ENCODE data around the gene RUNX1.
"Not testable (repeated sequence)": the region's sequence is repeated elsewhere in the genome, so short reads cannot be mapped to it uniquely, and the experiment has no call there.

The RUNX1 gene

GRCh38 chr21:34806423-34806822, 242.7 kb downstream of the RUNX1 start:
- DNase-seq (ENCODE audit: low read depth) = no peak

GRCh38 chr21:34805157-34805556, 243.9 kb downstream of the RUNX1 start:
- no peak for DNase-seq (ENCODE audit: low read depth)

DNA sequence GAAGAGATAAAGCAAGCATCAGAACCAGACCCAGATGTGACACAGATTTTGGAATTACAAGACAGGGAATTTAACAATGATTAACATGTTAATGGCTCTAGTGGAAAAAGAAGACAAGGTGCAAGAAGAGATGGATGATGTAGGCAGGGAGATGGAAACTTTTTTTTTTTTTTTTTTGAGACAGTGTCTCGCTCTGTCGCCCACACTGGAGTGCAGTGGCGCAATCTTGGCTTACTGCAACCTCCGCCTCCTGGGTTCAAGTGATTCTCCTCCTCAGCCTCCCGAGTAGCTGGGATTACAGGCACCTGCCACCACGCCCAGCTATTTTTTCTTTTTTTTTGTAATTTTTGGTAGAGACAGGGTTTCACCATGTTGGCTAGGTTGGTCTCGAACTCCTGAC, 244.5 kb downstream of the RUNX1 start:
- DNase-seq (ENCODE audit: low read depth) = not testable (repeated sequence)

GRCh38 chr21:34803782-34804370, 245.2 kb downstream of the RUNX1 start:
- no peak for DNase-seq (ENCODE audit: low read depth)

DNA sequence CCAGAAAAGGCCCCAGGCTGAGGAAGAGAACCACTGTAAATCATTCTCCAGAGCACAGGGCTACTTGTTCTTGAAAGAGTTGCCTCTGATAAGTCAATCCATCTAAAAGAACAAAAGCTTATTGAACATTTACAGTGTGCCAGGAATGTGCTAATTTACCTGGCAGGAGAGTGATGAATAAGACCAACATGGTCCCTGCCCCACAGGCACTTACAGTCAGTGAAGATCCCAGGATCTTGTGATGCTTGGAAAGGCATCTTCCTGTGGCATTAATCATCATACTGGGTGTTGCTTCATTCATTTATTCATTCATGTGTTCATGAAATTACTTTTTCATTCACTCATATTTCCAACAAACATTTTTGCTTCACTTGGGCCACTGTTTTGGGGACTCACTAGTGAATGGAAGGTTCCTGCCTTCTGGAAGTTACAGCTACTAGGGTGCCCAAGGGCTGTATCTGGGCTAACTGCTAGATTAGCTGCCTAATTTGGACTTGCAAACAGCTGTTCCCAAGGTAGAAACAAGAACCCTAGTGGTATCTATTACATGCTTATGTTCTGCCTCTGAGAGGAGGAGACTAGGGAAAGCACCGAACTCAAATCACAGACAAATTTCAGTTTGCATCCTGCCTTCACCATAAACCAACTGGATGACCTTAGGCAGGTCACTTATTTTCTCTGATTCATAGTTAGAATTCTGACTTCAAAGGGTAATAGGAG, 246.8 kb downstream of the RUNX1 start:
- no peak for DNase-seq (ENCODE audit: low read depth)

- DNase-seq (ENCODE audit: low read depth) = no peak
These were observed 247.5 kb downstream of the RUNX1 start for GRCh38 chr21:34801519-34802132.

- no peak for DNase-seq (ENCODE audit: low read depth)
These were observed 248.1 kb downstream of the RUNX1 start for GRCh38 chr21:34800797-34801518.

DNA sequence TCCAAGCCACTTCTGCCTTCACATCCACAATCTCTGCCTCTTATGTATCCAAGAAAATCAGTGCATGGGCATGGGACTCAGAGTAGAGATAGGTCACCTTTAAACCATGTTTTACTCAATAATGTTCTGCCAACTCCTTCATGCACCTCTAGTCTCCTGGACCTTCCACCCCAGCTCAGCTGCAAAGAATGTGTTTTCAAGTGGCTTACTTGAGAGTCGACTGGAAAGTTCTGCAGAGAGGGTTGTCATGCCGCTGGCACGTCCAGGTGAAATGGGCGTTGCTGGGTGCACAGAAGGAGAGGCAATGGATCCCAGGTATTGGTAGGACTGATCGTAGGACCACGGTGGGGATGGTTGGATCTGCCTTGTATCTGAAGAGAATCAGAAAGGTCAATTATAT, 250.0 kb downstream of the RUNX1 start:
- DNase-seq (ENCODE audit: low read depth) = no peak

- DNase-seq (ENCODE audit: low read depth) = no peak
These were observed 251.1 kb downstream of the RUNX1 start for GRCh38 chr21:34797921-34798535.

- DNase-seq (ENCODE audit: low read depth) = no peak
These were observed 251.9 kb downstream of the RUNX1 start for GRCh38 chr21:34797201-34797525.

DNA sequence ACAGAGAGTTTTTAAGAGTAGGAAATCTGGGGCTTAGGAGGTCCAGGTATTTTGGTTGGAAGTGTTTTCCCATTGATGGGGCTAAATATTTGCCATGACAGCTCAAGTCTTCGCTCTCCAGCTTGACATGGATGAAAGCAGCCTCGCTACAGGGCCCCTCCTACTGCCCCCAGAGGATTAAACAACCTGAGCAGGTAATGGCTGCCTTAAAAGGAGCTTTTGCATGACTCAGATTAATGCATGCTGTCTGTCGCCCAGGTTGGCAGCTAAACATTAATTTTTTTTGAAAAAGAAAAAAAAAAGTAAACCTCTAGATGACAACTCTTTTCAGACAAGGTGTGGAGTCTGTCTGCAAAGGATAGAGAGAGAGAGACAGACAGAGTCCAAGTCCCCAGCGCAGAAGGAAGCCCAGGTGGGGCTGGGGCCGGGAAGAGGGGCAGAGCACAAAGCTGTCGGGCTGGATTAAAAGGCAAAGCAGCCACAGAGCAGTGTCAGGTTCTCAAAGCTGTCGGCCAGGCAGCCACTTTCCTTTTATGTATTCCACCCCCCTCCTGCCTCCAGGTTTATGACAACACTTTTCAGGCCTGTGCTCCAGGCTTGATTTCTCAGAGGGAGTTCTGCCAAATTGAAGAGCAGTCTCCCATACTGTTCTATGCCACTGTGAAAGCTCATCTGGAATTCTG, 252.4 kb downstream of the RUNX1 start:
- no peak for DNase-seq (ENCODE audit: low read depth)

- no peak for DNase-seq (ENCODE audit: low read depth)
These were observed 253.4 kb downstream of the RUNX1 start for GRCh38 chr21:34795548-34796180.

DNA sequence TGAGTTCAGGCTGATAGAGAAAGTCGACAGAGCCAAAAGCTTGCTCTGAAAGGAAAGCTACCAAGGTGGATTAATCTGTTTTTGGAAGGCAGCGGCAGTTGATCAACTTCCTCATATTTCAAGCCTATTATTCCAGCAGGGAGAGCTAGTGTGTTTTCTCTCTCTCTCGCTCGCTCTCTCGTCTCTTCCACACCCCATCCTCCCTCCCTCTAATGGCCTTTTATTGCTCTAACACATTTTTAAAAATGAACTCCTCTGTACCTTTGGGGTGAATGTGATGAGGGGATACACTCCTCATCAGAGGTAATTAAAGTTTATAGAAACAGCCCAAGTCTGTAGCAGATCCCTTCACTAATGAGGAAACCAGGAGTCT, 253.9 kb downstream of the RUNX1 start:
- no peak for DNase-seq (ENCODE audit: low read depth)

DNA sequence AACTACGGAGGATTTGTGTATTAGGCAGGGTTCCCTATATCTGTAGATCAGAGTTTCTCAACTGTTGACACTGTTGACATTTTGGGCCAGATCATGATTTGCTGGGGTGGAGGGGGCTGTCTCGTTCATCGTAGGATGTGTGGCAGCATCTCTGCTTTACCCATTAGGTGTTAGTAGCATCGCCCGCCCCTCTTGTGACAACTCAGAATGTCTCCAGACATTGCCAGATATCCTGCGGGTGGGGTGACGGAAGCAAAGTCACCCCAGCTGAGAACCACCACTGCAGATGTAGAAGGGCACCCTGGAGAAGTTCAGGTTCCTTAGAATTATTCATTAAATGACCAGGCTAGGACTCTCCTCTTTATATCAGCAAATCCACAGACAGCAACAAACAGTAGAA, 254.4 kb downstream of the RUNX1 start:
- no peak for DNase-seq (ENCODE audit: low read depth)

DNA sequence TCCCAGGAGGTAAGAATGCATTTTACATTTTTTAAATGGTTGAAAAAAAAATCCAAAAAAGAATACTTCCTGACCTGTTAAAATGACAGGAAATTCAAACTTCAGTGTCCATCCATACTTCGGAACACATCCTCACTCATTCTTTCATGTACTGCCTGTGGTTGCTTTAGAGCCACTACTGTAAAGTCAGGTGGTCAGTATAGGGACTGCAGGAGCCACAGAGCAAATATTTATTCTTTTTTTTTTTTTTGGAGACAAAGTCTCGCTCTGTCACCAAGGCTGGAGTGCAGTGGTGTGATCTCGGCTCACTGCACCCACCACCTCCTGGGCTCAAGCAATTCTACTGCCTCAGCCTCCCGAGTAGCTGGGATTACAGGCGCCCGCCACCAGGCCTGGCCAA, 255.6 kb downstream of the RUNX1 start:
- DNase-seq (ENCODE audit: low read depth) = no peak

DNA sequence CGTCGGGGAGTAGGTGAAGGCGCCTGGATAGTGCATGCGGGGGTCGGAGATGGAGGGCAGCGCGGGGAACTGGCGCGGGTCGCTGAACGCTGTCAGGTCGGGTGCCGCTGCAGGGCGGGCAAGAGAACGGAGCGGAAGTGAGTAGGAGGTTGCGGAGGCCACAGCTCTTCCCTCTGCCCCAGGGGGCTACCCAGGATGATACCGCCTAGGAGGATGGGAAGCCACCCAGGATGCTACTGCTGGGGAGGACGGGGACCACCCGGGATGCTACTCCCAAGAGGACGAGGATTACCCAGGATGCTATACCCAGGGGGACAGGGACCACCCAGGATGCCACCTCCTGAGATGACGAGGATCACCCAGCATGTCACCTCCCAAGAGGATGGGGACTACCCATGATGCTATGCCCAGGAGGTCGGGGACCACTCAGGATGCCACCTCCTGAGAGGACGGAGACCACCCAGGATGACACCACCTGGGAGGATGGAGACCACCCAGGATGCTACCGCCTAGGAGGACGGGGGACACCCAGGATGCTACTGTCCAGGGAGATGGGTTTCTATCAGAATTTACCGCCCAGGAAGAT, 256.5 kb downstream of the RUNX1 start:
- no peak for DNase-seq (ENCODE audit: low read depth)

DNA sequence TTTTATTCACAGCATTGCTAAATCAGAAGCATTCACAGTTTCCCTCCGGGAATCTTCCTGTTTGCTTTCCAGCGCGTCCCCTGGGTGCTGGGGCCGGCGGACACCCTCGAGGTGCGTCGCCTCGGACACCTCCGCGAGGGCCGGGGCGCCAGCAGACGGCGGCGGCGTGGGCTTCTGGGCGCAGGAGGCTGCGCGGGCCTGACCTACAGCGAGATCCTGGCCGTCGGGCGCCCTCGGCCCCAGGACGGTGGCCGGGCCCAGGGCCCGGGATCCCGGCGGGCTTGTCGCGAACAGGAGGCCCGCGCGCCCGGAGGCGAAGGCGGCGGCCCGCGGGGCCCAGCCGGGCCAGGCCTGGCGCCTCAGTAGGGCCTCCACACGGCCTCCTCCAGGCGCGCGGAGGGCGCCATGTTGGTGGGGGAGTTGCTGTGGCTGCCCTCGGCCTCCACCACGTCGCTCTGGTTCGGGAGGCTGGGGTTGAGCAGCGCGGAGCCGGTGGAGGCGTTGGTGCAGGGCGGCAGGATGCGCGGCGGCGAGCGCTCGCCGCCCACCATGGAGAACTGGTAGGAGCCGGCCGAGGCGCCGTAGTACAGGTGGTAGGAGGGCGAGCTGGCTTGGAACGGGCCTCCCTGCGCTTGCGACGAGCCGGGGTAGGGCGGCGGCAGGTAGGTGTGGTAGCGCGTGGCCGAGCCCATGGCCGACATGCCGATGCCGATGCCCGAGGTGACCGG, 257.2 kb downstream of the RUNX1 start:
- no peak for DNase-seq (ENCODE audit: low read depth)

GRCh38 chr21:34790834-34791233, 258.3 kb downstream of the RUNX1 start:
- no peak for DNase-seq (ENCODE audit: low read depth)

DNA sequence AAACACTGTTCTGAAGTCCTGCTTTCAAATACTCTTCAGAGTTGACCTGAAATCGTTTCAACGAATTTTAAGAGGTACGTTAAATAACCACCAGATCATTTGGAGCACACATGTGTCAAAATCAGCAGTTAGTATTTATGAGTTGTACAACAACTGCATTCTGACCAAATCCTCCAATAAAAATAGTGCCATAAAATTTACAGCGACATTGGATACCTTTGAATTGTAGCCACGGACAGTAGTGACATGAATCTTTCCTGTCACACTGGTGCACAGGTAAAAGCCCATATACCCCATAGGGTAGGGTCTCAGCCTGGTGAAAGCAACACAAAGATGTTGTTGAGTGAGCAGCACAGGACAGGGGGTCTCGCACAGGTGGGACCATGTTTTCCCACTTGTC, 258.8 kb downstream of the RUNX1 start:
- DNase-seq (ENCODE audit: low read depth) = no peak

DNA sequence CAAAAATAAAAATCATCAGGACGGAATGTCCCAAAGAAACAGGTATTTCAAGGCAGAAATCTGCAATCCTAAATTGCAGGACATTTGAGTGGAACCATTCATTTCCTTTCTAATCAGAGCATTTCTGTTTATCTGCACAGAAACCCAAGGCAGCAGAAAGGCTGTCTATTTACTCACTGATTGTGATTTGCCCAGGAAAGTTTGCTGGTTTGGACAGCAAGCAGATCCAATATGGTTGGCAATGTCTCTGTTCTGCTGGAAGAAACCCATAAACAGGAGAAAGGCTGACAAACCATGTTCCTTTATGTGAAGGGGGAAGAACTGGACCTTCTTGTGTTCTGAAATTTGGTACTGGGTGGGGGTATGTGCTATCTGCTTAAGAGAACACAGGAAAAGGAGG, 260.2 kb downstream of the RUNX1 start:
- DNase-seq (ENCODE audit: low read depth) = no peak

- no peak for DNase-seq (ENCODE audit: low read depth)
These were observed 265.3 kb downstream of the RUNX1 start for GRCh38 chr21:34783815-34784214.

Data from HS-27A (cell line).